Measurements from ENCODE around the gene ADA. TPM values are rescaled to one million over a fixed set of nuclear protein-coding genes. Genes with fewer than 3 reads are reported as not detected.
A peak's percentile ranks its signal among the peaks of the same experiment; 100 is the strongest.

The ADA gene
- total RNA-seq, 2 donors from 2014 or later = 12.8 to 15.9 TPM

DNA sequence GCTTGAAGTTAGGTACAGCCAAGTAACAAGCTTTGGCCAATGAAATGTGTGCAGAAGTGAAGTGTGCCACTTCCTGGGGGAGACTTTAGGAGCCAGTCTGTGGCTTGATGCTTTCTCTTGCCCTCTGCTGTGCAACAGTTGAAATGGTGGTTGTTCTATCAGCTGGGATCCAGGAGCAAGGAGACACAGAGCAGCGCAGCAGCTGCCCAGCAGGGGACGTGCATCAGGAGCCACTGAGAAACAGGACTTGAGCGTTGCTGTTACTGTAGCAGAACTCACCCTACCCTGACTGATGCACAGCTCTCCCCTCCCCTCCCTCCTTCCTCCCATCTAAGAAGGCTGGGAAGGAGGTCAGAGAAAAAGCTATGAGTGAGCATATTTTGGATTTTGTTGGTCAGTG is 44.8 kb upstream of the ADA start:
- Mint-ChIP-seq H3K4me3 (no peak overlapping the region), H3K27ac (no peak overlapping the region), H3K36me3 (ENCODE audit: low read depth) (no peaks in the 10 kb centered on the region), H3K27me3 (ENCODE audit: insufficient read depth) (peaks cover 5% of the 10 kb centered on the region), H3K4me1 (peaks cover 7% of the 10 kb centered on the region), H3K9me3 (peaks cover 7% of the 10 kb centered on the region)
- WGBS, 2 experiments (ENCODE audit: insufficient coverage in 1 of 2, insufficient read length in 1 of 2) = 94% methylated on average over 2 to 3 of the region's 3 CpGs
- H3K4me3 ChIP-seq (ENCODE audit: low read length) = no peak overlapping the region
- no peaks in the 10 kb centered on the region for H3K36me3 ChIP-seq (ENCODE audit: control insufficient read depth, insufficient read depth, low read length)
- TF ChIP-seq, protein P1, sequence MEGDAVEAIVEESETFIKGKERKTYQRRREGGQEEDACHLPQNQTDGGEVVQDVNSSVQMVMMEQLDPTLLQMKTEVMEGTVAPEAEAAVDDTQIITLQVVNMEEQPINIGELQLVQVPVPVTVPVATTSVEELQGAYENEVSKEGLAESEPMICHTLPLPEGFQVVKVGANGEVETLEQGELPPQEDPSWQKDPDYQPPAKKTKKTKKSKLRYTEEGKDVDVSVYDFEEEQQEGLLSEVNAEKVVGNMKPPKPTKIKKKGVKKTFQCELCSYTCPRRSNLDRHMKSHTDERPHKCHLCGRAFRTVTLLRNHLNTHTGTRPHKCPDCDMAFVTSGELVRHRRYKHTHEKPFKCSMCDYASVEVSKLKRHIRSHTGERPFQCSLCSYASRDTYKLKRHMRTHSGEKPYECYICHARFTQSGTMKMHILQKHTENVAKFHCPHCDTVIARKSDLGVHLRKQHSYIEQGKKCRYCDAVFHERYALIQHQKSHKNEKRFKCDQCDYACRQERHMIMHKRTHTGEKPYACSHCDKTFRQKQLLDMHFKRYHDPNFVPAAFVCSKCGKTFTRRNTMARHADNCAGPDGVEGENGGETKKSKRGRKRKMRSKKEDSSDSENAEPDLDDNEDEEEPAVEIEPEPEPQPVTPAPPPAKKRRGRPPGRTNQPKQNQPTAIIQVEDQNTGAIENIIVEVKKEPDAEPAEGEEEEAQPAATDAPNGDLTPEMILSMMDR (conservative IDR thresholded peaks at IDR 0.05) = no peak
- no peaks in the 10 kb centered on the region for H3K27me3 ChIP-seq (ENCODE audit: control insufficient read depth, insufficient read depth, low read length, poor library complexity, severe bottlenecking)
- peaks cover 5% of the 10 kb centered on the region for H3K9me3 ChIP-seq (ENCODE audit: control insufficient read depth, low read length)
- peak; percentile 51 for DNase-seq
- no peaks in the 10 kb centered on the region for H3K4me1 ChIP-seq (ENCODE audit: control insufficient read depth, insufficient read depth, low read length)
- no peak overlapping the region for H3K27ac ChIP-seq (ENCODE audit: low read depth, low read length)
- no peak overlapping the region for H3K9ac ChIP-seq (ENCODE audit: extremely low read depth, low read length, poor library complexity, severe bottlenecking)

GRCh38 chr20:44695674-44696300 is 44.3 kb upstream of the ADA start:
- Histone ChIP-seq H3K36me3 (ENCODE audit: control insufficient read depth, insufficient read depth, low read length) (no peaks in the 10 kb centered on the region), H3K4me1 (ENCODE audit: control insufficient read depth, insufficient read depth, low read length) (no peaks in the 10 kb centered on the region), H3K4me3 (ENCODE audit: low read length) (no peak overlapping the region), H3K9ac (ENCODE audit: extremely low read depth, low read length, poor library complexity, severe bottlenecking) (no peak overlapping the region), H3K27ac (ENCODE audit: low read depth, low read length) (no peak overlapping the region), H3K27me3 (ENCODE audit: control insufficient read depth, insufficient read depth, low read length, poor library complexity, severe bottlenecking) (no peaks in the 10 kb centered on the region), H3K9me3 (ENCODE audit: control insufficient read depth, low read length) (peaks cover 5% of the 10 kb centered on the region)
- Mint-ChIP-seq H3K36me3 (ENCODE audit: low read depth) (no peaks in the 10 kb centered on the region), H3K9me3 (peaks cover 7% of the 10 kb centered on the region), H3K27ac (no peak overlapping the region), H3K27me3 (ENCODE audit: insufficient read depth) (peaks cover 5% of the 10 kb centered on the region), H3K4me3 (no peak overlapping the region), H3K4me1 (peaks cover 2% of the 10 kb centered on the region)
- DNase-seq = peak; percentile 38
- TF ChIP-seq, protein P1 (conservative IDR thresholded peaks at IDR 0.05) = no peak

GRCh38 chr20:44695295-44695673 is 43.8 kb upstream of the ADA start:
- Mint-ChIP-seq H3K4me3 (no peak overlapping the region), H3K27ac (no peak overlapping the region), H3K36me3 (ENCODE audit: low read depth) (no peaks in the 10 kb centered on the region), H3K9me3 (peaks cover 7% of the 10 kb centered on the region), H3K4me1 (peaks cover 2% of the 10 kb centered on the region), H3K27me3 (ENCODE audit: insufficient read depth) (peaks cover 5% of the 10 kb centered on the region)
- no peak for DNase-seq
- peaks cover 5% of the 10 kb centered on the region for H3K9me3 ChIP-seq (ENCODE audit: control insufficient read depth, low read length)
- no peaks in the 10 kb centered on the region for H3K4me1 ChIP-seq (ENCODE audit: control insufficient read depth, insufficient read depth, low read length)
- no peaks in the 10 kb centered on the region for H3K27me3 ChIP-seq (ENCODE audit: control insufficient read depth, insufficient read depth, low read length, poor library complexity, severe bottlenecking)
- H3K36me3 ChIP-seq (ENCODE audit: control insufficient read depth, insufficient read depth, low read length) = no peaks in the 10 kb centered on the region
- TF ChIP-seq, protein P1 (conservative IDR thresholded peaks at IDR 0.05) = no peak
- no peak overlapping the region for H3K27ac ChIP-seq (ENCODE audit: low read depth, low read length)
- 80 to 100% methylated on average over 1 to 2 of the region's 2 CpGs for WGBS, 2 experiments (ENCODE audit: insufficient coverage in 1 of 2, insufficient read length in 1 of 2)
- H3K4me3 ChIP-seq (ENCODE audit: low read length) = no peak overlapping the region
- no peak overlapping the region for H3K9ac ChIP-seq (ENCODE audit: extremely low read depth, low read length, poor library complexity, severe bottlenecking)
